GM23338 (cell line): ENCODE results near the gene NEMP2. TPM values are rescaled to one million over a fixed set of nuclear protein-coding genes. Genes with fewer than 3 reads are reported as not detected.

Experiments used
- ATAC-seq: fragments of 200-7000 bp; cut with Tn5 transposase; 3 replicates; pipeline ENCODE4 v1.9.1; 2020
- DNase-seq: peaks from one replicate; pipeline ENCODE4 v3.0.0-alpha.2; 2015; ENCODE audit warnings: low spot score
- H2AFZ ChIP-seq: fragments of 200-600 bp; sonication (generic); 2 replicates; pipeline ENCODE4 v1.8.0; 2016; ENCODE audit warnings: antibody characterized with exemption, mild to moderate bottlenecking, moderate library complexity
- H3F3A ChIP-seq: fragments of 200-600 bp; sonication (generic); replicated peaks from 2 replicates; pipeline ENCODE4 v1.8.0; 2017; ENCODE audit warnings: antibody characterized with exemption, mixed run types, low read depth
- H3K27ac ChIP-seq: fragments of 200-600 bp; sonication (generic); 2 replicates; pipeline ENCODE4 v1.6.1; 2016; ENCODE audit warnings: low read depth
- H3K27me3 ChIP-seq: fragments of 200-600 bp; sonication (generic); 2 replicates; pipeline ENCODE4 v1.8.0; 2016; ENCODE audit warnings: mild to moderate bottlenecking, mixed run types, moderate library complexity; ENCODE audit not compliant: insufficient read depth
- H3K36me3 ChIP-seq: fragments of 200-600 bp; sonication (generic); 2 replicates; pipeline ENCODE4 v1.8.0; 2016; ENCODE audit warnings: mild to moderate bottlenecking; ENCODE audit not compliant: insufficient read depth
- H3K4me1 ChIP-seq: fragments of 200-600 bp; sonication (generic); 2 replicates; pipeline ENCODE4 v1.8.0; 2016; ENCODE audit warnings: mild to moderate bottlenecking, moderate library complexity; ENCODE audit not compliant: insufficient read depth
- H3K4me2 ChIP-seq: fragments of 200-600 bp; sonication (generic); 2 replicates; pipeline ENCODE4 v1.7.1; 2017; ENCODE audit warnings: mixed run types
- H3K4me3 ChIP-seq: fragments of 200-600 bp; sonication (generic); 2 replicates; pipeline ENCODE4 v1.6.1; 2016; ENCODE audit warnings: mixed run types
- H3K79me2 ChIP-seq: fragments of 200-600 bp; sonication (generic); replicated peaks from 2 replicates; pipeline ENCODE4 v1.8.0; 2017; ENCODE audit warnings: mild to moderate bottlenecking; ENCODE audit not compliant: insufficient read depth
- H3K9me2 ChIP-seq: fragments of 200-600 bp; sonication (generic); 2 replicates; pipeline ENCODE4 v1.8.0; 2017; ENCODE audit not compliant: insufficient read depth
- H4K20me1 ChIP-seq: fragments of 200-600 bp; sonication (generic); replicated peaks from 2 replicates; pipeline ENCODE4 v1.8.0; 2017; ENCODE audit warnings: mild to moderate bottlenecking; ENCODE audit not compliant: insufficient read depth
- H3K27ac Mint-ChIP-seq: 2 replicates; pipeline ENCODE4 v1.8.0; 2020; ENCODE audit warnings: inconsistent platforms, mild to moderate bottlenecking, moderate library complexity, mixed read lengths
- H3K27me3 Mint-ChIP-seq: 3 replicates; pipeline ENCODE4 v1.8.0; 2022; ENCODE audit warnings: low read depth, mild to moderate bottlenecking, moderate library complexity, mixed read lengths, inconsistent platforms; ENCODE audit not compliant: insufficient read depth, poor library complexity
- H3K36me3 Mint-ChIP-seq: 3 replicates; pipeline ENCODE4 v1.8.0; 2021; ENCODE audit warnings: low read depth, mild to moderate bottlenecking, inconsistent platforms, moderate library complexity, mixed read lengths
- H3K4me1 Mint-ChIP-seq: 3 replicates; pipeline ENCODE4 v1.8.0; 2020; ENCODE audit warnings: mild to moderate bottlenecking, inconsistent platforms, mixed read lengths
- H3K4me3 Mint-ChIP-seq: 3 replicates; pipeline ENCODE4 v1.8.0; 2021; ENCODE audit warnings: moderate library complexity, mild to moderate bottlenecking, inconsistent platforms, mixed read lengths
- H3K9me3 Mint-ChIP-seq: 3 replicates; pipeline ENCODE4 v1.8.0; 2020; ENCODE audit warnings: moderate library complexity, mild to moderate bottlenecking, inconsistent platforms, mixed read lengths
- CREB1 ChIP-seq: fragments of 250-450 bp; sonication (Bioruptor Pico); IDR thresholded peaks from 2 replicates; pipeline ENCODE4 v1.5.0; 2020; ENCODE audit warnings: low read depth, mild to moderate bottlenecking, moderate library complexity
- EZH2 ChIP-seq: fragments of 200-600 bp; sonication (generic); IDR thresholded peaks from one replicate; pipeline ENCODE4 v1.8.0; 2017; ENCODE audit warnings: antibody characterized with exemption, mild to moderate bottlenecking, low read depth; ENCODE audit not compliant: unreplicated experiment
- EZH2phosphoT487 ChIP-seq: fragments of 200-600 bp; sonication (generic); IDR thresholded peaks from one replicate; pipeline ENCODE4 v1.8.1; 2018; ENCODE audit warnings: antibody characterized with exemption; ENCODE audit not compliant: unreplicated experiment
- JUNB ChIP-seq: IDR thresholded peaks from one replicate; pipeline ENCODE4 v1.6.1; 2016; ENCODE audit warnings: antibody characterized with exemption; ENCODE audit not compliant: unreplicated experiment
- NANOG ChIP-seq: IDR thresholded peaks from 2 replicates; pipeline ENCODE4 v1.6.1; 2016; ENCODE audit warnings: antibody characterized with exemption, borderline replicate concordance
- POLR2AphosphoS5 ChIP-seq: IDR thresholded peaks from 2 replicates; pipeline ENCODE4 v1.6.1; 2016; ENCODE audit warnings: antibody characterized with exemption, low read depth
- STAT1 ChIP-seq: IDR thresholded peaks from one replicate; pipeline ENCODE4 v1.6.1; 2016; ENCODE audit warnings: antibody characterized with exemption; ENCODE audit not compliant: unreplicated experiment
- ZNF114 ChIP-seq: fragments of 250-450 bp; sonication (Bioruptor Pico); IDR thresholded peaks from 2 replicates; pipeline ENCODE4 v1.5.0; 2020; ENCODE audit warnings: mild to moderate bottlenecking, moderate library complexity
- ZNF331 ChIP-seq: fragments of 250-450 bp; sonication (Bioruptor Pico); IDR thresholded peaks from 2 replicates; pipeline ENCODE4 v1.5.0; 2020; ENCODE audit warnings: low read depth, mild to moderate bottlenecking, moderate library complexity
- polyA plus RNA-seq: library from polyadenylated mRNA; unstranded; fragments of >200 nt; fragmentation: Nextera tagmentation; extraction: Ambion mirVana; gene quantifications from 2 replicates; pipeline ENCODE4 v1.2.1, GENCODE V29; 2016
- total RNA-seq: library from RNA; depleted of rRNA; stranded (reverse); fragments of >200 nt; shearing (Covaris generic); gene quantifications from 2 replicates; pipeline ENCODE4 v1.2.3, GENCODE V29; 2014
- TF ChIP-seq, protein P1 (sequence below): IDR thresholded peaks from 2 replicates; pipeline ENCODE4 v1.6.1; 2016; ENCODE audit warnings: antibody characterized with exemption
- TF ChIP-seq, protein P2 (sequence below): IDR thresholded peaks from one replicate; pipeline ENCODE4 v1.6.1; 2018; ENCODE audit warnings: antibody characterized with exemption; ENCODE audit not compliant: unreplicated experiment
- TF ChIP-seq, protein P3 (sequence below), 2 experiments: fragments of 200-600 bp in 1 of 2; sonication (generic) in 1 of 2; conservative IDR thresholded peaks; 2 replicates each; pipeline versions ENCODE4 v1.5.1 to v1.6.1; 2016 to 2017; ENCODE audit warnings: antibody characterized with exemption in 2 of 2, low read depth in 2 of 2, mild to moderate bottlenecking in 2 of 2, moderate library complexity in 1 of 2
- TF ChIP-seq, protein P4 (sequence below): fragments of 250-450 bp; sonication (Bioruptor Pico); IDR thresholded peaks from 2 replicates; pipeline ENCODE4 v1.5.0; 2020; ENCODE audit warnings: mild to moderate bottlenecking, moderate library complexity

NEMP2 gene
- total and polyA plus RNA-seq, 2 experiments from 2014 or later: 1.2 to 4.0 TPM

DNA sequence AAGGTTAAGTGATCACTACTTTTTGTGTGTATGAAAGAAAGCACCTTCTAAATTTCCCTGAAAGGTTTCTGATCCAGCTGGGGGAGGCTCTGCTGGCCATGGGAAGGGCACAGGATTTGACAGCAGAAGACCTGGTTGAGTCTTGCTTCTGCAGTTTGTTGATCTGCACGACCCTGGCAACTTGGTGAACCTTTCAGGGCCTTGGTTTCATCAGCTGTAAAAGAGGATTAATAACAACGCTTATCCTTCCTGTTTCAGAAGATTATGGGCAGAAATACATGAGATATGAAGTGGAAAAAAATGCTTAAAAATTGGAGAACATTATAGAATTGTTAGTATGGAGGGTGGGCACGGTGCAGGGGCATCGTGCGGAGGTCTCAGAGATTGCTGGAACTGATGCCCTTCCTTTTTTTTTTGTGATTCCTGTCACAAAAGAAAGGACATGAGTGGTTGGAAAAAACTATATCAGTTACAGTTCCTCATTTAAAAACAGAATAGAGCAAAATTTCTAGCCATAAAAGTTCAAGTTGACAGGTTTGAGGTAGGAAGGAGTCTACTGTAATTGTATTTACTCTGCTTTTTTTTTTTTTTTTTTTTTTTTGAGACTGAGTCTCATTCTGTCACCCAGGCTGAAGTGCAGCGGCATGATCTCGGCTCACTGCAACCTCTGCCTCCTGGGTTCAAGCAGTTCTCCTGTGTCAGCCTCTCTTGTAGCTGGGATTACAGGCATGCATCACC, 79.0 kb downstream of the NEMP2 start:
- Mint-ChIP-seq H3K27me3 (no peaks in the 10 kb centered on the region), H3K4me3 (no peak overlapping the region), H3K9me3 (no peaks in the 10 kb centered on the region), H3K4me1 (no peaks in the 10 kb centered on the region), H3K27ac (no peak overlapping the region), H3K36me3 (no peaks in the 10 kb centered on the region)
- TF ChIP-seq, protein P1, sequence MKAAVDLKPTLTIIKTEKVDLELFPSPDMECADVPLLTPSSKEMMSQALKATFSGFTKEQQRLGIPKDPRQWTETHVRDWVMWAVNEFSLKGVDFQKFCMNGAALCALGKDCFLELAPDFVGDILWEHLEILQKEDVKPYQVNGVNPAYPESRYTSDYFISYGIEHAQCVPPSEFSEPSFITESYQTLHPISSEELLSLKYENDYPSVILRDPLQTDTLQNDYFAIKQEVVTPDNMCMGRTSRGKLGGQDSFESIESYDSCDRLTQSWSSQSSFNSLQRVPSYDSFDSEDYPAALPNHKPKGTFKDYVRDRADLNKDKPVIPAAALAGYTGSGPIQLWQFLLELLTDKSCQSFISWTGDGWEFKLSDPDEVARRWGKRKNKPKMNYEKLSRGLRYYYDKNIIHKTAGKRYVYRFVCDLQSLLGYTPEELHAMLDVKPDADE: no peak
- TF ChIP-seq ZNF331 (CRISPR knock-in tag) (no peak), ZNF114 (CRISPR knock-in tag) (no peak), JUNB (no peak), EZH2phosphoT487 (no peak), EZH2 (no peak), NANOG (no peak), POLR2AphosphoS5 (no peak), CREB1 (CRISPR knock-in tag) (no peak), STAT1 (no peak)
- TF ChIP-seq, protein P2, sequence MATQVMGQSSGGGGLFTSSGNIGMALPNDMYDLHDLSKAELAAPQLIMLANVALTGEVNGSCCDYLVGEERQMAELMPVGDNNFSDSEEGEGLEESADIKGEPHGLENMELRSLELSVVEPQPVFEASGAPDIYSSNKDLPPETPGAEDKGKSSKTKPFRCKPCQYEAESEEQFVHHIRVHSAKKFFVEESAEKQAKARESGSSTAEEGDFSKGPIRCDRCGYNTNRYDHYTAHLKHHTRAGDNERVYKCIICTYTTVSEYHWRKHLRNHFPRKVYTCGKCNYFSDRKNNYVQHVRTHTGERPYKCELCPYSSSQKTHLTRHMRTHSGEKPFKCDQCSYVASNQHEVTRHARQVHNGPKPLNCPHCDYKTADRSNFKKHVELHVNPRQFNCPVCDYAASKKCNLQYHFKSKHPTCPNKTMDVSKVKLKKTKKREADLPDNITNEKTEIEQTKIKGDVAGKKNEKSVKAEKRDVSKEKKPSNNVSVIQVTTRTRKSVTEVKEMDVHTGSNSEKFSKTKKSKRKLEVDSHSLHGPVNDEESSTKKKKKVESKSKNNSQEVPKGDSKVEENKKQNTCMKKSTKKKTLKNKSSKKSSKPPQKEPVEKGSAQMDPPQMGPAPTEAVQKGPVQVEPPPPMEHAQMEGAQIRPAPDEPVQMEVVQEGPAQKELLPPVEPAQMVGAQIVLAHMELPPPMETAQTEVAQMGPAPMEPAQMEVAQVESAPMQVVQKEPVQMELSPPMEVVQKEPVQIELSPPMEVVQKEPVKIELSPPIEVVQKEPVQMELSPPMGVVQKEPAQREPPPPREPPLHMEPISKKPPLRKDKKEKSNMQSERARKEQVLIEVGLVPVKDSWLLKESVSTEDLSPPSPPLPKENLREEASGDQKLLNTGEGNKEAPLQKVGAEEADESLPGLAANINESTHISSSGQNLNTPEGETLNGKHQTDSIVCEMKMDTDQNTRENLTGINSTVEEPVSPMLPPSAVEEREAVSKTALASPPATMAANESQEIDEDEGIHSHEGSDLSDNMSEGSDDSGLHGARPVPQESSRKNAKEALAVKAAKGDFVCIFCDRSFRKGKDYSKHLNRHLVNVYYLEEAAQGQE: no peak
- TF ChIP-seq, protein P3, sequence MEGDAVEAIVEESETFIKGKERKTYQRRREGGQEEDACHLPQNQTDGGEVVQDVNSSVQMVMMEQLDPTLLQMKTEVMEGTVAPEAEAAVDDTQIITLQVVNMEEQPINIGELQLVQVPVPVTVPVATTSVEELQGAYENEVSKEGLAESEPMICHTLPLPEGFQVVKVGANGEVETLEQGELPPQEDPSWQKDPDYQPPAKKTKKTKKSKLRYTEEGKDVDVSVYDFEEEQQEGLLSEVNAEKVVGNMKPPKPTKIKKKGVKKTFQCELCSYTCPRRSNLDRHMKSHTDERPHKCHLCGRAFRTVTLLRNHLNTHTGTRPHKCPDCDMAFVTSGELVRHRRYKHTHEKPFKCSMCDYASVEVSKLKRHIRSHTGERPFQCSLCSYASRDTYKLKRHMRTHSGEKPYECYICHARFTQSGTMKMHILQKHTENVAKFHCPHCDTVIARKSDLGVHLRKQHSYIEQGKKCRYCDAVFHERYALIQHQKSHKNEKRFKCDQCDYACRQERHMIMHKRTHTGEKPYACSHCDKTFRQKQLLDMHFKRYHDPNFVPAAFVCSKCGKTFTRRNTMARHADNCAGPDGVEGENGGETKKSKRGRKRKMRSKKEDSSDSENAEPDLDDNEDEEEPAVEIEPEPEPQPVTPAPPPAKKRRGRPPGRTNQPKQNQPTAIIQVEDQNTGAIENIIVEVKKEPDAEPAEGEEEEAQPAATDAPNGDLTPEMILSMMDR (conservative IDR thresholded peaks at IDR 0.05; ENCODE audit: low read depth in 2 of 2): no peak
- TF ChIP-seq, protein P4, sequence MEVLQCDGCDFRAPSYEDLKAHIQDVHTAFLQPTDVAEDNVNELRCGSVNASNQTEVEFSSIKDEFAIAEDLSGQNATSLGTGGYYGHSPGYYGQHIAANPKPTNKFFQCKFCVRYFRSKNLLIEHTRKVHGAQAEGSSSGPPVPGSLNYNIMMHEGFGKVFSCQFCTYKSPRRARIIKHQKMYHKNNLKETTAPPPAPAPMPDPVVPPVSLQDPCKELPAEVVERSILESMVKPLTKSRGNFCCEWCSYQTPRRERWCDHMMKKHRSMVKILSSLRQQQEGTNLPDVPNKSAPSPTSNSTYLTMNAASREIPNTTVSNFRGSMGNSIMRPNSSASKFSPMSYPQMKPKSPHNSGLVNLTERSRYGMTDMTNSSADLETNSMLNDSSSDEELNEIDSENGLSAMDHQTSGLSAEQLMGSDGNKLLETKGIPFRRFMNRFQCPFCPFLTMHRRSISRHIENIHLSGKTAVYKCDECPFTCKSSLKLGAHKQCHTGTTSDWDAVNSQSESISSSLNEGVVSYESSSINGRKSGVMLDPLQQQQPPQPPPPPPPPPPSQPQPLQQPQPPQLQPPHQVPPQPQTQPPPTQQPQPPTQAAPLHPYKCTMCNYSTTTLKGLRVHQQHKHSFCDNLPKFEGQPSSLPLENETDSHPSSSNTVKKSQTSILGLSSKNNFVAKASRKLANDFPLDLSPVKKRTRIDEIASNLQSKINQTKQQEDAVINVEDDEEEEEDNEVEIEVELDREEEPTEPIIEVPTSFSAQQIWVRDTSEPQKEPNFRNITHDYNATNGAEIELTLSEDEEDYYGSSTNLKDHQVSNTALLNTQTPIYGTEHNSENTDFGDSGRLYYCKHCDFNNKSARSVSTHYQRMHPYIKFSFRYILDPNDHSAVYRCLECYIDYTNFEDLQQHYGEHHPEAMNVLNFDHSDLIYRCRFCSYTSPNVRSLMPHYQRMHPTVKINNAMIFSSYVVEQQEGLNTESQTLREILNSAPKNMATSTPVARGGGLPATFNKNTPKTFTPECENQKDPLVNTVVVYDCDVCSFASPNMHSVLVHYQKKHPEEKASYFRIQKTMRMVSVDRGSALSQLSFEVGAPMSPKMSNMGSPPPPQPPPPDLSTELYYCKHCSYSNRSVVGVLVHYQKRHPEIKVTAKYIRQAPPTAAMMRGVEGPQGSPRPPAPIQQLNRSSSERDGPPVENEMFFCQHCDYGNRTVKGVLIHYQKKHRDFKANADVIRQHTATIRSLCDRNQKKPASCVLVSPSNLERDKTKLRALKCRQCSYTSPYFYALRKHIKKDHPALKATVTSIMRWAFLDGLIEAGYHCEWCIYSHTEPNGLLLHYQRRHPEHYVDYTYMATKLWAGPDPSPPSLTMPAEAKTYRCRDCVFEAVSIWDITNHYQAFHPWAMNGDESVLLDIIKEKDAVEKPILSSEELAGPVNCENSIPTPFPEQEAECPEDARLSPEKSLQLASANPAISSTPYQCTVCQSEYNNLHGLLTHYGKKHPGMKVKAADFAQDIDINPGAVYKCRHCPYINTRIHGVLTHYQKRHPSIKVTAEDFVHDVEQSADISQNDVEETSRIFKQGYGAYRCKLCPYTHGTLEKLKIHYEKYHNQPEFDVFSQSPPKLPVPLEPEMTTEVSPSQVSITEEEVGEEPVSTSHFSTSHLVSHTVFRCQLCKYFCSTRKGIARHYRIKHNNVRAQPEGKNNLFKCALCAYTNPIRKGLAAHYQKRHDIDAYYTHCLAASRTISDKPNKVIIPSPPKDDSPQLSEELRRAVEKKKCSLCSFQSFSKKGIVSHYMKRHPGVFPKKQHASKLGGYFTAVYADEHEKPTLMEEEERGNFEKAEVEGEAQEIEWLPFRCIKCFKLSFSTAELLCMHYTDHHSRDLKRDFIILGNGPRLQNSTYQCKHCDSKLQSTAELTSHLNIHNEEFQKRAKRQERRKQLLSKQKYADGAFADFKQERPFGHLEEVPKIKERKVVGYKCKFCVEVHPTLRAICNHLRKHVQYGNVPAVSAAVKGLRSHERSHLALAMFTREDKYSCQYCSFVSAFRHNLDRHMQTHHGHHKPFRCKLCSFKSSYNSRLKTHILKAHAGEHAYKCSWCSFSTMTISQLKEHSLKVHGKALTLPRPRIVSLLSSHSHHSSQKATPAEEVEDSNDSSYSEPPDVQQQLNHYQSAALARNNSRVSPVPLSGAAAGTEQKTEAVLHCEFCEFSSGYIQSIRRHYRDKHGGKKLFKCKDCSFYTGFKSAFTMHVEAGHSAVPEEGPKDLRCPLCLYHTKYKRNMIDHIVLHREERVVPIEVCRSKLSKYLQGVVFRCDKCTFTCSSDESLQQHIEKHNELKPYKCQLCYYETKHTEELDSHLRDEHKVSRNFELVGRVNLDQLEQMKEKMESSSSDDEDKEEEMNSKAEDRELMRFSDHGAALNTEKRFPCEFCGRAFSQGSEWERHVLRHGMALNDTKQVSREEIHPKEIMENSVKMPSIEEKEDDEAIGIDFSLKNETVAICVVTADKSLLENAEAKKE: no peak
- Histone ChIP-seq H3K9me2 (0 out of 2 replicates have a peak, but pooled peaks cover 4% of the 10 kb centered on the region), H4K20me1 (no peaks in the 10 kb centered on the region), H3K4me1 (no peaks in the 10 kb centered on the region), H3K36me3 (no peaks in the 10 kb centered on the region), H3F3A (no peaks in the 10 kb centered on the region), H3K27ac (no peak overlapping the region), H2AFZ (no peak overlapping the region), H3K4me2 (no peak overlapping the region), H3K27me3 (no peaks in the 10 kb centered on the region), H3K79me2 (no peaks in the 10 kb centered on the region), H3K4me3 (no peak overlapping the region)
- ATAC-seq (no peak), DNase-seq (no peak)
